Nephron progenitor cell (in vitro differentiated cells): Measurements from ENCODE around the gene BRI3.

Experiments used
- DNase-seq: peaks from one replicate; pipeline ENCODE4 v3.0.0; 2021
- H3K27ac Mint-ChIP-seq: 2 replicates; pipeline ENCODE4 v1.8.0; 2021; ENCODE audit warnings: mild to moderate bottlenecking, moderate library complexity, mixed read lengths
- H3K27me3 Mint-ChIP-seq: 2 replicates; pipeline ENCODE4 v1.8.0; 2021; ENCODE audit warnings: mild to moderate bottlenecking, low read depth, mixed read lengths; ENCODE audit not compliant: poor library complexity
- H3K36me3 Mint-ChIP-seq: 2 replicates; pipeline ENCODE4 v1.8.0; 2021; ENCODE audit warnings: low read depth, mixed read lengths
- H3K4me1 Mint-ChIP-seq: 2 replicates; pipeline ENCODE4 v1.8.0; 2021; ENCODE audit warnings: mixed read lengths
- H3K4me3 Mint-ChIP-seq: 2 replicates; pipeline ENCODE4 v1.8.0; 2021; ENCODE audit warnings: mild to moderate bottlenecking, moderate library complexity, mixed read lengths
- H3K9me3 Mint-ChIP-seq: 2 replicates; pipeline ENCODE4 v1.8.0; 2021; ENCODE audit warnings: mild to moderate bottlenecking, moderate library complexity, mixed read lengths
- TF ChIP-seq, protein P1 (sequence below): fragments of 200-600 bp; sonication (generic); IDR thresholded peaks from 2 replicates; pipeline ENCODE4 v1.5.0; 2021; ENCODE audit warnings: antibody characterized with exemption

Gene BRI3

DNA sequence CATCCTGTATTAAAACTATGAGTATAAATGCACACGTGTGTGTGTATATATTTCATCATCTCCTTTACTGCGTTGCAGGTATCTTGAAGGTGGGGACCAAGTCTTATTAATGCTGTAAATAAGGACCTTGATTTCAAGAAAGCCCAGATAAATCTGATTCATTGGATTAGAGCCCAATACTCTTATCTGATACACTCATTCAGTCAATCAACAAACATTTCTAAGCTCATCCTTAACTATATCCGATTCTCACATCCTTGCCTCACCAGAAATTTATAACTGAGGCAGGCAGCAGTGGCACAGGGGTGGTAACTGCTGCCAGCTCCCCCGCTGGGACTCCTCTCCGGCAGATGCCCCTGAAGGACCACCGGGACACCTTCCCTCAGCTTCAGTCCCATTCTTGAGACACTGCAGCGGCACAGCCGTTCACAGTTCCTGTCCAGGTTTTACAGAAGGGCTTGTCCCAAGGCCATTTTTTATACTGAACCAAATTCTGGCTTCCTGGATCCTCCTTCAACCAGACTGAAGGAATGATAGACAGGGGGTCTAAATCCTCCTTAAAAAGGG is 54.0 kb downstream of the BRI3 start:
- Mint-ChIP-seq H3K27ac (peak overlapping the region; percentile 63), H3K9me3 (peaks cover 34% of the 10 kb centered on the region), H3K36me3 (peaks cover 40% of the 10 kb centered on the region)

DNA sequence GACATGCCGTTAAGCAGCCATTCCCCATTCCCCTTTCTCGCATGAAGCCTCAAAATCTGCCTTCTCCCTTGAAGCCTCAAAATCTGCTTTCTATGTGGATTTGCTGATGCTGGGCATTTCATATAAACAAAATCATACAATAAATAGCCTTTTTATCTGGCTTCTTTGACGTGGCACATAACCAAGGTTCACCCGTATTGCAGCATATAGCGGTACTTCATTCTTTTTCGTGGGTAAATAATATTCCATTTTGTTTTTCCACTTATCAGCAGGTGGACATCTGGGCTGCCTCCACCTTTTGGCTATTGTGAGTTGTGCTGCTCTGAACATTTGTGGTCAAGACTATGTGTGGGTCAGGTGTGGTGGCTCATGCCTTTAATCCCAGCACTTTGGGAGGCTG is 57.0 kb downstream of the BRI3 start:
- TF ChIP-seq, protein P1, sequence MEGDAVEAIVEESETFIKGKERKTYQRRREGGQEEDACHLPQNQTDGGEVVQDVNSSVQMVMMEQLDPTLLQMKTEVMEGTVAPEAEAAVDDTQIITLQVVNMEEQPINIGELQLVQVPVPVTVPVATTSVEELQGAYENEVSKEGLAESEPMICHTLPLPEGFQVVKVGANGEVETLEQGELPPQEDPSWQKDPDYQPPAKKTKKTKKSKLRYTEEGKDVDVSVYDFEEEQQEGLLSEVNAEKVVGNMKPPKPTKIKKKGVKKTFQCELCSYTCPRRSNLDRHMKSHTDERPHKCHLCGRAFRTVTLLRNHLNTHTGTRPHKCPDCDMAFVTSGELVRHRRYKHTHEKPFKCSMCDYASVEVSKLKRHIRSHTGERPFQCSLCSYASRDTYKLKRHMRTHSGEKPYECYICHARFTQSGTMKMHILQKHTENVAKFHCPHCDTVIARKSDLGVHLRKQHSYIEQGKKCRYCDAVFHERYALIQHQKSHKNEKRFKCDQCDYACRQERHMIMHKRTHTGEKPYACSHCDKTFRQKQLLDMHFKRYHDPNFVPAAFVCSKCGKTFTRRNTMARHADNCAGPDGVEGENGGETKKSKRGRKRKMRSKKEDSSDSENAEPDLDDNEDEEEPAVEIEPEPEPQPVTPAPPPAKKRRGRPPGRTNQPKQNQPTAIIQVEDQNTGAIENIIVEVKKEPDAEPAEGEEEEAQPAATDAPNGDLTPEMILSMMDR = no peak
- no peaks in the 10 kb centered on the region for H3K27me3 Mint-ChIP-seq
- peaks cover 5% of the 10 kb centered on the region for H3K4me1 Mint-ChIP-seq
- no peak for DNase-seq
- peaks cover 15% of the 10 kb centered on the region for H3K36me3 Mint-ChIP-seq
- no peak overlapping the region for H3K4me3 Mint-ChIP-seq
- peaks cover 10% of the 10 kb centered on the region for H3K9me3 Mint-ChIP-seq
- H3K27ac Mint-ChIP-seq = no peak overlapping the region

More for the DNA sequence above, 54.0 kb downstream of the BRI3 start:
- DNase-seq = no peak
- peaks cover 5% of the 10 kb centered on the region for H3K4me1 Mint-ChIP-seq
- H3K27me3 Mint-ChIP-seq = peaks cover 3% of the 10 kb centered on the region
- TF ChIP-seq, protein P1 = no peak
- no peak overlapping the region for H3K4me3 Mint-ChIP-seq

DNA sequence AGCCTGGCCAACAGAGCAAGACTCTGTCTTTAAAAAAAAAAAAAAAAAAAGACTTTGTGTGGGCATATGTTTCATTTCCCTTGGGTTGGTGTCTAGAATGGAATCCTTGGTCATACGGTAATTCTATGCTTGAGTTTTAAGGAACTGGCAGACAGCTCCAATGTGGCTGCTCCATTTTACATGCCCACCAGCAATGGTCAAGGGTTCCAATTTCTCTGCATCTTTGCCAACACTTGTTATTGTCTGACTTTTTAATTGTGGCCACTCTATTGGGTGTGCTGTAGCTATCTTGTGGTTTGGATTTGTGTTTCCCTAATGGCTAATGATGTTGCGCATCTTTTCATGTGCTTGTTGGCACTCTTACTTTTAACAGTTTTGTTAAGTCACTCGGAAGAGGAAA is 57.6 kb downstream of the BRI3 start:
- H3K4me3 Mint-ChIP-seq = no peak overlapping the region
- no peak for DNase-seq
- no peaks in the 10 kb centered on the region for H3K27me3 Mint-ChIP-seq
- H3K9me3 Mint-ChIP-seq = peaks cover 10% of the 10 kb centered on the region
- H3K36me3 Mint-ChIP-seq = peaks cover 15% of the 10 kb centered on the region
- H3K27ac Mint-ChIP-seq = no peak overlapping the region
- TF ChIP-seq, protein P1 = no peak
- peaks cover 5% of the 10 kb centered on the region for H3K4me1 Mint-ChIP-seq

DNA sequence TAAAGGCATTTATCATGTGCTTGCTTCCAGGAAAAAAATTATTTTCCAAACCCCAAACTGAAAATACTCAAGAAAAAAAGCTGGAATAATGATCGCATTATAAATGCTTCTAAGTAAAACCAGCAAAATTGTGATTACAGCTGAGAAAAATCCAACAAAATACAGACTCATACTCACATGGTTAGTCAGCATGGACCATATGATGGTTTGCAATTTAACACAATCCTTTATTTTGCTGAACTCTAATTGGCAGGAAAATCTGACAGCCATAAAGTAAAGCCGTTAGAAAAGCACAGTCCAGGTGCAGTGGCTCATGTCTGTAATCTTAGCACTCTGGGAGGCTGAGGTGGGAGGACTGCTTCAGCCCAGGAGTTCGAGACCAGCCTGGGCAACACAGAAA is 59.6 kb downstream of the BRI3 start:
- Mint-ChIP-seq H3K27me3 (no peaks in the 10 kb centered on the region), H3K4me3 (no peak overlapping the region), H3K4me1 (no peaks in the 10 kb centered on the region), H3K36me3 (peaks cover 19% of the 10 kb centered on the region), H3K9me3 (peaks cover 10% of the 10 kb centered on the region), H3K27ac (no peak overlapping the region)
- no peak for DNase-seq
- TF ChIP-seq, protein P1 = no peak
